IPS-NIHi7 (cell line): ENCODE results near the gene C2orf42.
"Not testable (repeated sequence)": the region's sequence is repeated elsewhere in the genome, so short reads cannot be mapped to it uniquely, and the experiment has no call there.

ENCODE experiments used
- DNase-seq: peaks from one replicate; pipeline ENCODE4 v3.0.0; 2012; ENCODE audit warnings: mixed read lengths; ENCODE audit errors: extremely low spot score

Gene C2orf42

GRCh38 chr2:70104231-70105111, 86.3 kb downstream of the C2orf42 start:
- DNase-seq = peak; percentile 47

GRCh38 chr2:70103531-70104061, 87.2 kb downstream of the C2orf42 start:
- no peak for DNase-seq

- not testable (repeated sequence) for DNase-seq
These were observed 88.4 kb downstream of the C2orf42 start for GRCh38 chr2:70102323-70102905.

- not testable (repeated sequence) for DNase-seq
These were observed 89.1 kb downstream of the C2orf42 start for GRCh38 chr2:70101686-70102085.

GRCh38 chr2:70101174-70101573, 89.6 kb downstream of the C2orf42 start:
- no peak for DNase-seq
